Epithelial cell of proximal tubule (primary cell): Measurements from ENCODE around the gene PHB1. TPM values are rescaled to one million over a fixed set of nuclear protein-coding genes. Genes with fewer than 3 reads are reported as not detected.

Experiments
- DNase-seq: peaks from one replicate; pipeline ENCODE4 v3.0.0-alpha.2; 2011; ENCODE audit warnings: low read depth
- H3K4me3 ChIP-seq: 2 replicates; pipeline ENCODE4 v1.5.1; 2011; ENCODE audit warnings: low read depth, mild to moderate bottlenecking, low read length
- CTCF ChIP-seq: conservative IDR thresholded peaks from 2 replicates; pipeline ENCODE4 v1.5.1; 2012; ENCODE audit warnings: low read depth, mild to moderate bottlenecking, low read length
- total RNA-seq: library from RNA; depleted of rRNA; stranded (reverse); fragments of >200 nt; gene quantifications from 2 replicates; pipeline ENCODE4 v1.2.3, GENCODE V29; 2015

Gene PHB1
- total RNA-seq, 1 donor from 2014 or later: 166 TPM

GRCh38 chr17:49403514-49404289 is 11.0 kb downstream of the PHB1 start:
- H3K4me3 ChIP-seq: no peak overlapping the region
- no peak for TF ChIP-seq CTCF
- DNase-seq: no peak

- no peak for TF ChIP-seq CTCF
Observed at GRCh38 chr17:49402706-49403105, 12.0 kb downstream of the PHB1 start.

GRCh38 chr17:49401971-49402611 is 12.6 kb downstream of the PHB1 start:
- no peak for TF ChIP-seq CTCF
- no peak overlapping the region for H3K4me3 ChIP-seq
- DNase-seq: no peak

More at GRCh38 chr17:49402706-49403105, 12.0 kb downstream of the PHB1 start:
- no peak for DNase-seq
- H3K4me3 ChIP-seq: no peak overlapping the region

GRCh38 chr17:49399995-49400394 is 14.7 kb downstream of the PHB1 start:
- DNase-seq: no peak
- no peak for TF ChIP-seq CTCF
- H3K4me3 ChIP-seq: no peak overlapping the region

- no peak overlapping the region for H3K4me3 ChIP-seq
- no peak for DNase-seq
- no peak for TF ChIP-seq CTCF
Observed at GRCh38 chr17:49397586-49397985, 17.1 kb downstream of the PHB1 start.

GRCh38 chr17:49393491-49394255 is 21.0 kb downstream of the PHB1 start:
- H3K4me3 ChIP-seq: no peak overlapping the region
- DNase-seq: no peak
- no peak for TF ChIP-seq CTCF
